Activated T-cell treated with anti-CD3 and anti-CD28 coated beads, Interleukin-2, amount 50 U/mL, for 72 hours (primary cell): ENCODE results near the gene BLACAT1. TPM values are rescaled to one million over a fixed set of nuclear protein-coding genes. Genes with fewer than 3 reads are reported as not detected.
A peak's percentile ranks its signal among the peaks of the same experiment; 100 is the strongest.
"Not testable (repeated sequence)": the region's sequence is repeated elsewhere in the genome, so short reads cannot be mapped to it uniquely, and the experiment has no call there.

Experiments
- ATAC-seq, 2 donors: fragments of 150-1000 bp; cut with Tn5 transposase; replicated peaks in 1 of 2; 2 replicates each; pipeline ENCODE4 v1.10.0; 2021; ENCODE audit warnings: moderate library complexity in 2 of 2, mild to moderate bottlenecking in 1 of 2
- DNase-seq, 2 donors: peaks; one replicate each; pipeline ENCODE4 v3.0.0; 2021 to 2022; ENCODE audit warnings: mixed read lengths in 1 of 2
- H3K27ac Mint-ChIP-seq: one replicate; pipeline ENCODE4 v1.8.0; 2022; ENCODE audit warnings: mild to moderate bottlenecking, moderate library complexity, mixed read lengths
- H3K27me3 Mint-ChIP-seq: one replicate; pipeline ENCODE4 v1.8.0; 2022; ENCODE audit warnings: low read depth, mixed read lengths
- H3K36me3 Mint-ChIP-seq, 2 donors: one replicate each; pipeline ENCODE4 v1.8.0; 2022; ENCODE audit warnings: mixed read lengths in 2 of 2, mild to moderate bottlenecking in 1 of 2; ENCODE audit not compliant: insufficient read depth in 2 of 2
- H3K4me1 Mint-ChIP-seq: one replicate; pipeline ENCODE4 v1.8.0; 2022; ENCODE audit warnings: low read depth, mixed read lengths
- H3K4me3 Mint-ChIP-seq, 2 donors: one replicate each; pipeline ENCODE4 v1.8.0; 2022; ENCODE audit warnings: mild to moderate bottlenecking in 2 of 2, mixed read lengths in 2 of 2, moderate library complexity in 2 of 2
- H3K9me3 Mint-ChIP-seq, 2 donors: one replicate each; pipeline ENCODE4 v1.8.0; 2022; ENCODE audit warnings: mixed read lengths in 2 of 2
- total RNA-seq, 2 donors: library from RNA; stranded (reverse); gene quantifications; one replicate each; pipeline ENCODE4 v1.2.3, GENCODE V29; 2022

The BLACAT1 gene
- total RNA-seq, 2 donors from 2014 or later = 0.34 to 0.97 TPM

- Mint-ChIP-seq H3K9me3 (no peaks in the 10 kb centered on the region), H3K4me3 (no peak overlapping the region), H3K36me3 (no peaks in the 10 kb centered on the region), H3K4me1 (peaks cover 23% of the 10 kb centered on the region), H3K27ac (no peak overlapping the region), H3K27me3 (no peaks in the 10 kb centered on the region)
- ATAC-seq (no peak), DNase-seq (no peak)
These were observed 17.4 kb downstream of the BLACAT1 start for GRCh38 chr1:205438213-205439158.

GRCh38 chr1:205437570-205437969 lies 18.3 kb downstream of the BLACAT1 start:
- H3K4me1 Mint-ChIP-seq = peaks cover 23% of the 10 kb centered on the region
- no peak overlapping the region for H3K27ac Mint-ChIP-seq
- H3K27me3 Mint-ChIP-seq = no peaks in the 10 kb centered on the region
- ATAC-seq (no peak), DNase-seq (no peak)
- H3K9me3 Mint-ChIP-seq = no peaks in the 10 kb centered on the region
- no peaks in the 10 kb centered on the region for H3K36me3 Mint-ChIP-seq
- no peak overlapping the region for H3K4me3 Mint-ChIP-seq

- DNase-seq (no peak), ATAC-seq (no peak)
- no peak overlapping the region for H3K4me3 Mint-ChIP-seq
- peaks cover 22% of the 10 kb centered on the region for H3K4me1 Mint-ChIP-seq
- H3K36me3 Mint-ChIP-seq = no peaks in the 10 kb centered on the region
- peaks cover 4% of the 10 kb centered on the region for H3K27me3 Mint-ChIP-seq
- H3K9me3 Mint-ChIP-seq = no peaks in the 10 kb centered on the region
- H3K27ac Mint-ChIP-seq = no peak overlapping the region
These were observed 19.0 kb downstream of the BLACAT1 start for GRCh38 chr1:205436776-205437410.

GRCh38 chr1:205435578-205436573 lies 20.0 kb downstream of the BLACAT1 start:
- Mint-ChIP-seq H3K27me3 (peaks cover 8% of the 10 kb centered on the region), H3K36me3 (no peaks in the 10 kb centered on the region), H3K4me3 (no peak overlapping the region), H3K4me1 (peaks cover 17% of the 10 kb centered on the region), H3K9me3 (no peaks in the 10 kb centered on the region), H3K27ac (no peak overlapping the region)
- DNase-seq (no peak), ATAC-seq (no peak)

- Mint-ChIP-seq H3K36me3 (no peaks in the 10 kb centered on the region), H3K9me3 (no peaks in the 10 kb centered on the region), H3K4me1 (peaks cover 12% of the 10 kb centered on the region), H3K27me3 (peaks cover 8% of the 10 kb centered on the region), H3K27ac (no peak overlapping the region), H3K4me3 (no peak overlapping the region)
- DNase-seq = no peak
- no peak for ATAC-seq
These were observed 21.1 kb downstream of the BLACAT1 start for GRCh38 chr1:205434738-205435137.

GRCh38 chr1:205432692-205433091 lies 23.2 kb downstream of the BLACAT1 start:
- not testable (repeated sequence) for H3K27me3 Mint-ChIP-seq, H3K27ac Mint-ChIP-seq, H3K36me3 Mint-ChIP-seq, DNase-seq, ATAC-seq, H3K9me3 Mint-ChIP-seq, H3K4me3 Mint-ChIP-seq, H3K4me1 Mint-ChIP-seq

GRCh38 chr1:205432116-205432515 lies 23.7 kb downstream of the BLACAT1 start:
- no peak for ATAC-seq
- Mint-ChIP-seq H3K27ac (no peak overlapping the region), H3K9me3 (no peaks in the 10 kb centered on the region), H3K4me3 (no peak overlapping the region), H3K27me3 (peaks cover 8% of the 10 kb centered on the region), H3K4me1 (peaks cover 8% of the 10 kb centered on the region), H3K36me3 (no peaks in the 10 kb centered on the region)
- no peak for DNase-seq

GRCh38 chr1:205430696-205431305 lies 25.0 kb downstream of the BLACAT1 start:
- Mint-ChIP-seq H3K4me3 (peak overlapping the region; percentile 85 to 87), H3K27me3 (peaks cover 8% of the 10 kb centered on the region), H3K27ac (no peak overlapping the region), H3K36me3 (no peaks in the 10 kb centered on the region), H3K4me1 (peaks cover 8% of the 10 kb centered on the region), H3K9me3 (no peaks in the 10 kb centered on the region)
- ATAC-seq (peak; percentile 70 to 76), DNase-seq (peak; percentile 57 to 64)

GRCh38 chr1:205429762-205430695 lies 25.8 kb downstream of the BLACAT1 start:
- DNase-seq (no peak), ATAC-seq (no peak)
- Mint-ChIP-seq H3K4me3 (peak overlapping the region; percentile 85 to 87), H3K36me3 (no peaks in the 10 kb centered on the region), H3K27me3 (peaks cover 8% of the 10 kb centered on the region), H3K4me1 (peaks cover 8% of the 10 kb centered on the region), H3K27ac (no peak overlapping the region), H3K9me3 (no peaks in the 10 kb centered on the region)

- no peaks in the 10 kb centered on the region for H3K9me3 Mint-ChIP-seq
- no peaks in the 10 kb centered on the region for H3K4me1 Mint-ChIP-seq
- H3K27ac Mint-ChIP-seq = no peak overlapping the region
- no peak overlapping the region for H3K4me3 Mint-ChIP-seq
- ATAC-seq (no peak), DNase-seq (no peak)
- peaks cover 40% of the 10 kb centered on the region for H3K27me3 Mint-ChIP-seq
- H3K36me3 Mint-ChIP-seq = no peaks in the 10 kb centered on the region
These were observed 30.8 kb downstream of the BLACAT1 start for GRCh38 chr1:205424901-205425600.

GRCh38 chr1:205423814-205424399 lies 31.9 kb downstream of the BLACAT1 start:
- no peak overlapping the region for H3K4me3 Mint-ChIP-seq
- H3K4me1 Mint-ChIP-seq = no peaks in the 10 kb centered on the region
- H3K36me3 Mint-ChIP-seq = no peaks in the 10 kb centered on the region
- no peak overlapping the region for H3K27ac Mint-ChIP-seq
- DNase-seq (no peak), ATAC-seq (no peak)
- peaks cover 42% of the 10 kb centered on the region for H3K27me3 Mint-ChIP-seq
- no peaks in the 10 kb centered on the region for H3K9me3 Mint-ChIP-seq
